Activated CD4-positive, alpha-beta memory T cell treated with anti-CD3 and anti-CD28 coated beads for 36 hours (primary cell): Measurements from ENCODE around the gene IL1A. TPM values are rescaled to one million over a fixed set of nuclear protein-coding genes. Genes with fewer than 3 reads are reported as not detected.

ENCODE experiments used
- CTCF ChIA-PET: fragments of 350-600 bp; sonication (Branson Sonifier 250); formaldehyde crosslinking; loops from one replicate; lab custom pipeline; 2021; ENCODE audit warnings: antibody characterized with exemption, inconsistent platforms; lab: Charles Lee
- POLR2A ChIA-PET: fragments of 350-600 bp; sonication (Branson Sonifier 250); formaldehyde crosslinking; loops from one replicate; lab custom pipeline; 2021; ENCODE audit warnings: antibody characterized with exemption; lab: Charles Lee
- DNase-seq: peaks from one replicate; pipeline ENCODE4 v3.0.0-alpha.2; 2020
- H3K27ac Mint-ChIP-seq: one replicate; pipeline ENCODE4 v1.8.0; 2021; ENCODE audit warnings: mixed read lengths
- H3K27me3 Mint-ChIP-seq: one replicate; pipeline ENCODE4 v1.8.0; 2021; ENCODE audit warnings: mixed read lengths
- H3K36me3 Mint-ChIP-seq: one replicate; pipeline ENCODE4 v1.8.0; 2021; ENCODE audit warnings: mixed read lengths
- H3K4me1 Mint-ChIP-seq: one replicate; pipeline ENCODE4 v1.8.0; 2021; ENCODE audit warnings: low read depth, mixed read lengths
- H3K4me3 Mint-ChIP-seq: one replicate; pipeline ENCODE4 v1.8.0; 2021; ENCODE audit warnings: mild to moderate bottlenecking, mixed read lengths
- H3K9me3 Mint-ChIP-seq: one replicate; pipeline ENCODE4 v1.8.0; 2021; ENCODE audit warnings: mixed read lengths
- intact Hi-C: fragments of 100-400 bp; cut with micrococcal nuclease; formaldehyde crosslinking; loops from one replicate; pipeline ENCODE4 v1.15.1; 2023
- total RNA-seq, 2 experiments: library from RNA; stranded (reverse); gene quantifications; one replicate each; pipeline ENCODE4 v1.2.3, GENCODE V29; 2021

IL1A gene
- total RNA-seq, 2 experiments from 2014 or later = 15.7 to 16.4 TPM

DNA sequence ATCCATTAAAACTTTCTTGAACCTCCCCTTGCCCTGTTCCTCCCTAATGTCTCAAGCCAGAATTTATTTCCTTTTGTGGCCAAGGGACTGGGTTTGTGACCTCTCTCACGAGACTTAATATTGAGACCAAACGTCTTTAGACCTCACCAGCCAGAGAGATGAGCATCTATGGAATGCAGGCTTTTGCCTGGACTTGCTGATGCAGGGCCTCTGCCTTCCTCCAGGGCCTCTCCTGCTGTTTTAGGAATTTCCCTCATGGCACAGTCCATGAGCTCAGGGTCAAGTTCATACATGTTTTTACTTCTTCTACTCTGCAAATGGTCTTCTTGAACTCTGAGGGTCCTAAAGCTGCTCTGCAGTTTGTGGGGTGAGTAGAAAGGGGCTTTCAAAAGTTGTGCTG, 30.0 kb upstream of the IL1A start:
- Mint-ChIP-seq H3K4me3 (no peak overlapping the region), H3K27me3 (no peaks in the 10 kb centered on the region), H3K9me3 (peaks cover 7% of the 10 kb centered on the region), H3K27ac (no peak overlapping the region), H3K36me3 (peaks cover 4% of the 10 kb centered on the region), H3K4me1 (peaks cover 30% of the 10 kb centered on the region)
- ChIA-PET POLR2A (no interaction called here), CTCF (no interaction called here)
- intact Hi-C loops = no loop called here
- DNase-seq = no peak

DNA sequence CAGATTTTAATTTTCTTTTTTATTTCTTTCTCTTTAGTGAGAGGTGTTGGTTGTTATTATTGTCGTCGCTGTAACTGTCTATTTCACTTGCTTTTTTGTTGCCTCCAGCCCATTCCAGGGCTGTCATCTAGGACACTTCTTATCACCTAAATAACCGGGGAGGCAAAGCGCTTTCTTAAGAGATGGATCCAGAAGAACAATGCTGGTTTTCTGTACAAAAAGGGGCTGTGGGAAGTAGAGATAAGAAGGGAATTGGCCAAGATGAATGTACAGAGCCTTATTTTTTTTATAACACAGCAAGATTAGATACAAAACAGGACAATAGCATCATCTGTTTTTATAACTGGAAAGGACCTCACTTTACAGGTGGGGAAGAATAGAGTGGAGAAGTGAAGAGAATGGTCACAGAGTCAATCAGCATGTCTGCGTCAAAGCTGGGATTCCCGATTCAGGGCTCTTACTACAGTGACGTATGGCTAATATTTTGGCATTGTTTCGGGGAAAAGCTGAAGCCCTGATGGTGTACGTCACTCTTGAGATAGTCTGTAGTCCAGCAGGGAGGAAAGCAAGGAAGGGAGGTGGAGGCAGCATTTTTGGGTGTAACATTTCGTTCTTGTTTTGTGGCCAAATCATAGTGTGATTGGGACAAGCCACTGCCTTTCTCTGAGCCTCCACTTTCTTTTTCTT, 29.1 kb upstream of the IL1A start:
- intact Hi-C loops = no loop called here
- Mint-ChIP-seq H3K4me1 (peaks cover 38% of the 10 kb centered on the region), H3K4me3 (no peak overlapping the region), H3K27me3 (no peaks in the 10 kb centered on the region), H3K36me3 (peaks cover 4% of the 10 kb centered on the region), H3K9me3 (peaks cover 7% of the 10 kb centered on the region), H3K27ac (no peak overlapping the region)
- DNase-seq = no peak
- CTCF ChIA-PET = interaction anchor here (1.7 kb wide), 1 partner anchor 9 kb away, joined by 3 read pairs; no protein-coding TSS in a partner anchor
- POLR2A ChIA-PET = no interaction called here

DNA sequence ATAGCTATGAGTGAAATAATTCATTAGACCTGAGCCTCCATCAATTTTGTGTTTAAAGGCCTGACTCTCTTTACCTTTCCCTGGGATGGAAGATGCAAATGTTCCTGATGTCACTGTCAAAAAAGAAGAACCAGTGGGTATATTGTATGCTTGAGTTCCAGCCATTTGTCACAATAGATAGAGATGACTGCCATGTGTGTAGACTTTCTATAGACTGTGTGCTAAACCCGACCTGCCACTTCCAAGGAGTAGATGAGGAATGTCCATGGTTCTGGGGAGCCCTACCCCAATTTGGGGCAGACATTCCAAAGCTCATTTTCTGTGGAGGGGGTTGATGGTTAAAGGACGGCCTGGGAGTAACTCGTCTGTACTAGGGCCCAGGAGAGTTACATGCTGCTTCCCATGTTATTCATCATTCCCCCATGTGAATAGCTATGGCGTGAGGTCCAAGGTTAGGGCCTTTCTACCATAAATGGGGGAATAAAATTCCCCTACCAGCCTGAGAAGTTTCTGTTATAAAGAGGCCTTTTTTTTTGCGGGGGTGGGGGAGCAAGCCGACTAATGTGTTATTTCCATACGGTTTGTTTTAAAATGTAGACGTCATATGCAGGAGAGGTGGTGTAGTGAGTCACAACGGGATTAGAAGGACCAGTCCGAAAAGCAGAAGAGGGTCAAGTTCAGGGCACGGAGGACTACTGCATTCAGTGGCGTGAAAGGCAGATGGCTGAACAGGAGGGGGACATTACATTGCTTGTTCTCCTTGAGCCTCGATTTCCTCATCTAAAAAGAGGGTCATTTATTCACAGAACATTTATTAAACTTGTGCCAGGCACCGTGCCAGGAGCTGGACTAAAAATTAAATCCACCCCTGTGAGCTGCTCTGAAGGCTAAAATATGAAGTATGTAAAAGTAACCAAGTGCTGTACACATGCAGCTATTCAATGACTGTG, 28.3 kb upstream of the IL1A start:
- Mint-ChIP-seq H3K27ac (peak overlapping the region; percentile 68), H3K36me3 (peaks cover 6% of the 10 kb centered on the region), H3K4me1 (peaks cover 38% of the 10 kb centered on the region), H3K4me3 (no peak overlapping the region), H3K27me3 (no peaks in the 10 kb centered on the region), H3K9me3 (peaks cover 9% of the 10 kb centered on the region)
- intact Hi-C loops = loop anchor here (1.0 kb wide), 2 partner anchors 9 to 19 kb away; no protein-coding TSS in a partner anchor
- ChIA-PET CTCF (interaction anchor here (1.3 to 1.7 kb wide), 2 partner anchors 10 to 73 kb away, joined by 3 read pairs; no protein-coding TSS in a partner anchor), POLR2A (interaction anchor here (0.7 to 1.6 kb wide), 3 partner anchors 10 to 19 kb away, joined by 3 read pairs; no protein-coding TSS in a partner anchor)
- DNase-seq = no peak

DNA sequence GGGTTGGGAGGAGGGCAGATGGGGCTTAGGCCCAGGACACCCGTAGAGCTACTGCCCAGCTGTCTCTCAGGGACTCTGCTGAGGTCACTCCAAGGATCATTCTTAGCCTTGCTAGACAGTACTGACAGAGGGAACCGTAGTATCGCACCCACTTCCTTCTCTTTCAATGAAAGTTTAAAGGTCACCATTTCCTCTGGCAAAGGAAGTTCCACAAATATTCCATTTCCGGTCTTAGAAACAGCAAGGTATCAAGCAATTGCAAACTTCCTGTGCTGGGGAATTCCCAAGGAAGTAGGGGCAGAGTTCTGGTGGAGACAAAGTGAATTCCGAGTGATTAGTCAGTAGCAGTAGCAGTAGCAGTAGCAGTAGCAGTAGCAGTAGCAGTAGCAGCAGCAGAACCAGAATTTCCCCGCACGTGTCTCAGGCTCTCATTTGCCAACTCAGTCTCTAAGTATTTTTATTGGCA, 27.6 kb upstream of the IL1A start:
- peaks cover 15% of the 10 kb centered on the region for H3K9me3 Mint-ChIP-seq
- intact Hi-C loops = loop anchor here (1.0 kb wide), 2 partner anchors 9 to 19 kb away; no protein-coding TSS in a partner anchor
- H3K36me3 Mint-ChIP-seq = peaks cover 11% of the 10 kb centered on the region
- H3K4me1 Mint-ChIP-seq = peaks cover 41% of the 10 kb centered on the region
- no peaks in the 10 kb centered on the region for H3K27me3 Mint-ChIP-seq
- ChIA-PET CTCF (interaction anchor here (1.3 to 1.7 kb wide), 2 partner anchors 11 to 73 kb away, joined by 3 read pairs; no protein-coding TSS in a partner anchor), POLR2A (interaction anchor here (0.7 to 1.6 kb wide), 3 partner anchors 10 to 18 kb away, joined by 3 read pairs; no protein-coding TSS in a partner anchor)
- no peak overlapping the region for H3K4me3 Mint-ChIP-seq
- peak; percentile 58 for DNase-seq
- peak overlapping the region; percentile 68 for H3K27ac Mint-ChIP-seq

GRCh38 chr2:112811276-112811831, 27.1 kb upstream of the IL1A start:
- no peak for DNase-seq
- Mint-ChIP-seq H3K4me1 (peaks cover 44% of the 10 kb centered on the region), H3K9me3 (peaks cover 15% of the 10 kb centered on the region), H3K36me3 (peaks cover 11% of the 10 kb centered on the region), H3K4me3 (no peak overlapping the region), H3K27me3 (no peaks in the 10 kb centered on the region), H3K27ac (peak overlapping the region; percentile 68)
- ChIA-PET POLR2A (interaction anchor here (1.6 kb wide), 1 partner anchor 9 kb away, joined by 3 read pairs; no protein-coding TSS in a partner anchor), CTCF (interaction anchor here (1.3 kb wide), 1 partner anchor 74 kb away, joined by 3 read pairs; no protein-coding TSS in a partner anchor)
- intact Hi-C loops = no loop called here

DNA sequence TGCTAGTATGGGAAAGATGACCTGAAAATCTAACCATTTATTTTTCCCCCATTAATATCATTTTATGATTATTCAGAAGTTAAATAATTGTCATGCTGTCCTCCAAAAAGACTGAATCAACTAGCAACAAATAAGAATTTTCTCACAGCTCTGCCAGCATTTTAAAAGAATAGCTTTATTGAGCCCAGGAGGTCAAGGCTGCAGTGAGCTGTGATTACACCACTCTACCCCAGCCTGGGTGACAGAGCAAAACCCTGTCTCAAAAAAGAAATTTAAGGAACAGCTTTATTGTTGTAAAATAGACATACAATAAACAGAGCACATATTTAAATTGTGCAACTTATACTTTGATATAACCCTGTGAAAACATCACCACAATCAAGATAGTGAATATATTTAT, 24.8 kb upstream of the IL1A start:
- peak overlapping the region; percentile 68 for H3K27ac Mint-ChIP-seq
- POLR2A ChIA-PET = no interaction called here

DNA sequence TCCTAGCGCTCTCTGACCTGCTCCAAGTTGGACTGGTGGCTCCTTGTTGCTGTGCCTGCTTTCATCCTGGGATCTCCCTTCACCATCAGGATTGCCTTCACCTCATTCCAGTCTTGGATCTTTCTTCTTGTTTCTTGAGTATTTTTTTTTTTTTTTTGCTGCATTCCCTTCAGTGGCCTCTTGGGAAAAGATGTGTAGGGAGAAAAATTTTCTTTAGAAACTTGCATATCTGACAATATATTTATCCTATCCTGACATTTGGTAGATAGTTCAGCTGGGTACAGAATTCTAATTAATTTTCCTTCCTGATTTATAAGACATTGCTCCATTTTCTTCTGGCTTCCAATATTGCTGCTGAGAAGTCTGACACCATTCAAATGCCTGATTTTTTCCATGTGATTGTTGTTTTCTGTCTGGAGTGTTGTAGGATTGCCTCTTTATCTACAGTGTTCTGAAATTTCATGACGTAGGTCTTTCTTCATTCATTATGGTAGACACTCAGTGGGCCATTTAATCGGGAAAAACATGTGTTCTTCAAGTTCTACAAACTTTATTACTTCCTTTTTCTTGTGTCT, 23.0 kb upstream of the IL1A start:
- CTCF ChIA-PET = no interaction called here
- peaks cover 15% of the 10 kb centered on the region for H3K9me3 Mint-ChIP-seq
- H3K4me3 Mint-ChIP-seq = no peak overlapping the region
- H3K36me3 Mint-ChIP-seq = peaks cover 11% of the 10 kb centered on the region
- no peaks in the 10 kb centered on the region for H3K27me3 Mint-ChIP-seq
- DNase-seq = no peak
- intact Hi-C loops = no loop called here
- peaks cover 54% of the 10 kb centered on the region for H3K4me1 Mint-ChIP-seq
- POLR2A ChIA-PET = interaction anchor here (1.0 kb wide), 1 partner anchor 78 kb away, joined by 4 read pairs; no protein-coding TSS in a partner anchor
- no peak overlapping the region for H3K27ac Mint-ChIP-seq

More for the DNA sequence above, 24.8 kb upstream of the IL1A start:
- Mint-ChIP-seq H3K4me3 (no peak overlapping the region), H3K9me3 (peaks cover 15% of the 10 kb centered on the region), H3K4me1 (peaks cover 54% of the 10 kb centered on the region), H3K27me3 (no peaks in the 10 kb centered on the region), H3K36me3 (peaks cover 11% of the 10 kb centered on the region)
- CTCF ChIA-PET = interaction anchor here (1.1 to 1.4 kb wide), 2 partner anchors 12 to 76 kb away, joined by 3 read pairs; no protein-coding TSS in a partner anchor
- DNase-seq = no peak
- intact Hi-C loops = no loop called here

DNA sequence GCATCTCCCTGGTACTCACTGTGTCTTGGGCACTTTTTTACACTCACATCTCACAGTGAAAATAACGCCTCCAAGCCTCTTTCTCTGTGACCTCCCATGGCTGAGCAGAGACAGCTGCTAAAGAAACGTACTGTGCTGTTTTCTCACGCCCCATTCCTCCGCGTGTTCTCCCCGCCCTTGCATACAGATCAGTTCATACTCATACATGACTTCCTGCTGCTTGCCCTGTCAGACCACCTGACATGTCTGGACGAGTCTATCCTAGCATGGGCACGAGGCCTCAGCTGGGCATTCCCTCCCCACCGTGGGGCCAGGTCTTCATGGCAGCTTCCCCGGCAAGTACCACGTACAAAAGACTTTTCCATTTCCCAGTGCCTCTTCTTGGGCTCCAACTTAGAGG, 21.2 kb upstream of the IL1A start:
- intact Hi-C loops = loop anchor here (2.0 kb wide), 1 partner anchor 41 kb away; the partner anchor contains the start of gene CKAP2L
- peak overlapping the region; percentile 21 for H3K27ac Mint-ChIP-seq
- no peak overlapping the region for H3K4me3 Mint-ChIP-seq
- no peak for DNase-seq
- H3K36me3 Mint-ChIP-seq = peaks cover 9% of the 10 kb centered on the region
- ChIA-PET POLR2A (no interaction called here), CTCF (no interaction called here)
- no peaks in the 10 kb centered on the region for H3K27me3 Mint-ChIP-seq
- peaks cover 15% of the 10 kb centered on the region for H3K9me3 Mint-ChIP-seq
- peaks cover 42% of the 10 kb centered on the region for H3K4me1 Mint-ChIP-seq

DNA sequence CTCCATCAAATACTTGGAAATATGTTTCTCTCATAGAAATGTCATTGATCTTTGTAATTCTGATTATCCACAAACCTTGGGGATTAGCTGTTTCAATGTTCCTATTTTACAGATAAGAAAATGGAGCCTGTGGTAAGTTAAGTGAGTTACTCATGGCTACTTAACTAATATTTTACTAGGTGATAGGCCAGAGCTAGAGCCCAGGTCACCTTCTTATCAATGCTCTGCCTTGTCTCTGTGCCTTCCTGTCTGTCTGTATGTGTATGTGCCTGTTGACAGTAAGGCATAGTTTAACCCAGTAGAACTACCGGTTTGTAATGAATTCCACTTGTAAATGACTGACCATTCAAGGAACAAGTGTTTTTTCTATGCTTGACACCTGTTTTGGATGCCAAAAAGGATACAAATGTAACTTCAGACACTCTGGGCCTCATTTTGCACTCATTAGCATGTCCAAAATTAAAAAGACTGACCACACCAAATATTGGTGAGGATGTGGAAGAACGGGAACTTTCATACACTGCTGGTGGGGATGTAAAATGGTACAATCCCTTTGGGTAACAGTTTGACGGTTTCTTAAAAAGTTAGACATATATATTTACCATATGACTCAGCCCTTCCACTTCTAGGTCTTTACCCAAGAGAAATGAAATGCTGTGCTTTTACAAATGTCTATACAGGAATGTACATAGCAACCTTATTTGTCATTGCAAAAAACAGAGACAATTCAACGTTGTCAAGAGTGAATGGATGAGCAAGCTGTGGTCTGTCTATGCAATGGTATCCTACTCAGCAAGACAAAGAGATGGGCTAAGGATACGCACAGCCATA, 19.6 kb upstream of the IL1A start:
- Mint-ChIP-seq H3K9me3 (peaks cover 8% of the 10 kb centered on the region), H3K27ac (peak overlapping the region; percentile 90)
- CTCF ChIA-PET = interaction anchor here (0.9 to 1.6 kb wide), 2 partner anchors 54 to 81 kb away, joined by 3 to 4 read pairs; no protein-coding TSS in a partner anchor

DNA sequence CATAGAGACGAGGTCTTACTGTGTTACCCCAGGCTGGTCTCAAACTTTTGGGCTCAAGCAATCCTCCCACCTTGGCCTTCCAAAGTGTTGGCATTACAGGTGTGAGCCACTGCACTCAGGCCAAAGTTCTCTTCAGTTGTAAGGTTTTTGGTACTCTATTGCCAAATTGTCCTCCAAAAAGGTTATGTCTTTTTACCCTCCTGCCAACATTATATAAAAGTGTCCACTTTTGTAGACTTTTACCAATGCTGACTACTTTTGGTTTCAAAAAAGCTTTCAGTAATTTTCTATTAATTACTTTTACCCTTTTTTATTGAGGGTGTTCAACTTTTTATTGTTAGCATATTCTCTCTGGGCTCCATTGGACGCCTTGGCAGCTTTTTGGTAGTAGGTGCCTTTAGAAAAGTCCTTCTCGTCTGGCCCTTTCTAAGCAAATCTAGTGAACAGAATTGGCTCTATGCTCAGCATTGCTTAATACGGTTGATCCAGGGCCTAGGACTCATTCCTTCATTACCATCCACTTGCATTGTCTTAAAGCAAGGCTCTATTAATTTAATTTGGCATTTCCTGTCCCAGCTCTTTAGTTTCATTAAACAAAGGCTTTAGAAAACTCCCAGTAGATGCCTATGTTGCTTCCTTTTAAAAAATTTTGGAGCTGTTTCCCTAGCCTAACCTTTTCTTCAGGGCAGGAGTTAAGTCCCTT, 16.7 kb upstream of the IL1A start:
- H3K27ac Mint-ChIP-seq = no peak overlapping the region
- ChIA-PET CTCF (no interaction called here), POLR2A (no interaction called here)
- H3K4me3 Mint-ChIP-seq = no peak overlapping the region
- intact Hi-C loops = no loop called here
- H3K4me1 Mint-ChIP-seq = peaks cover 33% of the 10 kb centered on the region
- no peaks in the 10 kb centered on the region for H3K36me3 Mint-ChIP-seq
- no peaks in the 10 kb centered on the region for H3K9me3 Mint-ChIP-seq
- DNase-seq = no peak
- H3K27me3 Mint-ChIP-seq = no peaks in the 10 kb centered on the region

More for the DNA sequence above, 19.6 kb upstream of the IL1A start:
- Mint-ChIP-seq H3K27me3 (no peaks in the 10 kb centered on the region), H3K36me3 (peaks cover 6% of the 10 kb centered on the region), H3K4me1 (peaks cover 43% of the 10 kb centered on the region), H3K4me3 (no peak overlapping the region)
- intact Hi-C loops = loop anchor here (2.0 kb wide), 1 partner anchor 39 kb away; the partner anchor contains the start of gene CKAP2L
- POLR2A ChIA-PET = no interaction called here
- DNase-seq = no peak
